ENCODE data around the gene NSFL1C.

DNA sequence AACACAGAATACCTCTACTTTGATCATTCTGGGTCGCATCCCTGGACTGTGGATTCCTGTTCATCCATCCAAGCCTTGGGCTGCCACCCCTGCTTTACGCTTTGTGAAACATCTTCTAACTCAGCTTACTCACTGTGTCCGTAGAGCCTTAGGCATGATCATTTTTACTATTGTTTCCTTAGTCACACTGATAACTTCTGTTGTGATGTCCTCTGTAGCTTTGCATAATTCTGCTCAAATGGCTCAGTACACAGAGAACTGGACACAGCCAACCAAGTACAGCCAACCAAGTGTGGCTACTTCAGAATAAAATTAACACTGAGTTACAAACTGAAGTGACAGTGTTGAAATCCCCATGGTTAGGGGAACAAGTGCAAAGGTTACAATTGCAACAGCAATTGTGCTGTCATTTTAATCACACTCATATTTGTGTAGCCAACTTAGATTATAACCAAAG, 65.2 kb downstream of the NSFL1C start:
- TF ChIP-seq, protein P1, sequence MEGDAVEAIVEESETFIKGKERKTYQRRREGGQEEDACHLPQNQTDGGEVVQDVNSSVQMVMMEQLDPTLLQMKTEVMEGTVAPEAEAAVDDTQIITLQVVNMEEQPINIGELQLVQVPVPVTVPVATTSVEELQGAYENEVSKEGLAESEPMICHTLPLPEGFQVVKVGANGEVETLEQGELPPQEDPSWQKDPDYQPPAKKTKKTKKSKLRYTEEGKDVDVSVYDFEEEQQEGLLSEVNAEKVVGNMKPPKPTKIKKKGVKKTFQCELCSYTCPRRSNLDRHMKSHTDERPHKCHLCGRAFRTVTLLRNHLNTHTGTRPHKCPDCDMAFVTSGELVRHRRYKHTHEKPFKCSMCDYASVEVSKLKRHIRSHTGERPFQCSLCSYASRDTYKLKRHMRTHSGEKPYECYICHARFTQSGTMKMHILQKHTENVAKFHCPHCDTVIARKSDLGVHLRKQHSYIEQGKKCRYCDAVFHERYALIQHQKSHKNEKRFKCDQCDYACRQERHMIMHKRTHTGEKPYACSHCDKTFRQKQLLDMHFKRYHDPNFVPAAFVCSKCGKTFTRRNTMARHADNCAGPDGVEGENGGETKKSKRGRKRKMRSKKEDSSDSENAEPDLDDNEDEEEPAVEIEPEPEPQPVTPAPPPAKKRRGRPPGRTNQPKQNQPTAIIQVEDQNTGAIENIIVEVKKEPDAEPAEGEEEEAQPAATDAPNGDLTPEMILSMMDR (IDR thresholded peaks at IDR 0.05) = no peak
- no peak for TF ChIP-seq POLR2A (IDR thresholded peaks at IDR 0.05)
